Activated T-helper 17 cell treated with anti-CD3 and anti-CD28 coated beads, Interleukin-2, amount 50 U/mL, for 72 hours (primary cell): ENCODE results near the gene LLGL2. TPM values are rescaled to one million over a fixed set of nuclear protein-coding genes. Genes with fewer than 3 reads are reported as not detected.
"Not testable (repeated sequence)": the region's sequence is repeated elsewhere in the genome, so short reads cannot be mapped to it uniquely, and the experiment has no call there.

Experiments
- ATAC-seq: fragments of 150-1000 bp; cut with Tn5 transposase; replicated peaks from 2 replicates; pipeline ENCODE4 v1.10.0; 2021; ENCODE audit warnings: mild to moderate bottlenecking, moderate library complexity
- H3K27ac Mint-ChIP-seq: one replicate; pipeline ENCODE4 v1.8.0; 2022; ENCODE audit warnings: mixed read lengths
- H3K27me3 Mint-ChIP-seq: one replicate; pipeline ENCODE4 v1.8.0; 2022; ENCODE audit warnings: mixed read lengths
- H3K36me3 Mint-ChIP-seq: one replicate; pipeline ENCODE4 v1.8.0; 2022; ENCODE audit warnings: low read depth, mild to moderate bottlenecking, mixed read lengths
- H3K4me1 Mint-ChIP-seq: one replicate; pipeline ENCODE4 v1.8.0; 2022; ENCODE audit warnings: mixed read lengths
- H3K4me3 Mint-ChIP-seq: one replicate; pipeline ENCODE4 v1.8.0; 2022; ENCODE audit warnings: mild to moderate bottlenecking, mixed read lengths
- H3K9me3 Mint-ChIP-seq: one replicate; pipeline ENCODE4 v1.8.0; 2022; ENCODE audit warnings: mixed read lengths
- total RNA-seq, 2 donors: library from RNA; stranded (reverse); gene quantifications; one replicate each; pipeline ENCODE4 v1.2.3, GENCODE V29; 2022

Gene LLGL2
- total RNA-seq, 2 donors from 2014 or later = 16.7 to 24.1 TPM

DNA sequence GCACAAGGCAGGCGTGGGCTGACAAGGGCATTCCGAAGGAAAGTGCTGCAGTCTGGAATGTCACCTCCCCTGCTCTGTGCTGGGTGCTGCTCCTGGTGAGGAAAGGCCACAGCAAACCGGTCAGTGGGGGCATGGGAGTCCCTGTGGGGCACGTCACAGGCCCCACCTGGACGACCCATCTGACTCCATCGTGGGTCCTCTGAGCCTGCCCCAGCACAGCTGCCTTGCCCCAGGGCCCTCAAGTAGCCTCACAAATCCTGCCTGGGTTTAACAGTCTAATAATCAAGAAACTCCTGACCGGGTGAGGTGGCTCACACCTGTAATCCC, 59.3 kb downstream of the LLGL2 start:
- no peak for ATAC-seq
- Mint-ChIP-seq H3K4me3 (no peak overlapping the region), H3K4me1 (peaks cover 4% of the 10 kb centered on the region), H3K36me3 (no peaks in the 10 kb centered on the region), H3K9me3 (peaks cover 4% of the 10 kb centered on the region), H3K27me3 (no peaks in the 10 kb centered on the region), H3K27ac (no peak overlapping the region)

DNA sequence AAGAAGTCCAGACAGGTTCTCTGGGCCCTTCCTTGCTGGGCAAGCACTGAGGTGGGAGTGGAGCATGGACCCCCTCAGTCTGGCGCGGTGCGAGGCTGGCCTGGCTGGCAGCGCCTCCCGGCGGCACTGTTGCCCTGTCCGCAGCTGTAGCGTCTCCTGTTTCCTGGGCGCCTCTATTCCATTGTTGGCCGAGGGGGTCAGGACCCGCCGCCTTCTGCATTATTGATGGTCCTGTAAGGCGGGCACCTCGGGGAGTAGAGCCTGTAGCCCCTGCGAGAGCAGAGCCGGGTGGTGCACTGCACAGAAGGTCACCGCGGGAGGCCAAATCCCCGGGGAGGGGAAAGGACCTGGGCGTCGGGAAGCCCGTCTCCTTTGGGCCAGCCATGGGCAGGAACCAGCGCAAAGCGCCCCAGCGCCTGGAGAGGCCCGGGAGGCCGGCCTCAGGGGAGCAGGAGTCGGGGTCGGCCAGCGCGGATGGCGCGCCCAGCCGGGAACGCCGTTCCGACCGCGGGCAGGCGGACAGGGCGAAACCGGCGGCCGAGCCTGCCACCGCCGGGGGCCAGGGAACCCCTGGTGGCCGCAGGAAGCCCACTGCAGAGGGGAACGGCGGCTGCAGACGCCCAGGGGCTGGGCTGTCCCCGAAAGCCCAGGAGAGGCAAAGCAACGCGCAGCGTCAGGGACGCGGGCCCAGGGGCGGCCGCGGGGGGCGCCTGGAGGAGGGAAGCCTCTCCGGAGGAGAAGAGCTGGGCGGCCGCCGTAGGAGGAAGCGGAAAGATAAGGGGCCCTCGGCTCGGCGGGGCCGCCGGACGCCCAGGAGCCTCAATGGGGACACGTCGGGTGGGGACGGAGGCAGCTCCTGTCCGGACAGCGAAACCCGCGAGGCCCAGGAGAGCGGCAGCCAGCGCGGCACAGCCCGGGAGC, 62.4 kb downstream of the LLGL2 start, which contains the start of gene MYO15B:
Gene MYO15B (plus strand): TSS at position 126 of the 921 bp plus-strand sequence. CDS start 258 bp downstream, at position 384.
- Mint-ChIP-seq H3K27ac (no peak within 1 kb of the TSS), H3K4me3 (peak within 1 kb of the TSS; percentile 35), H3K4me1 (no peaks in the 10 kb centered on the region), H3K9me3 (no peaks in the 10 kb centered on the region), H3K27me3 (no peaks in the 10 kb centered on the region), H3K36me3 (no peaks in the 10 kb centered on the region)
- ATAC-seq = peak; percentile 13

DNA sequence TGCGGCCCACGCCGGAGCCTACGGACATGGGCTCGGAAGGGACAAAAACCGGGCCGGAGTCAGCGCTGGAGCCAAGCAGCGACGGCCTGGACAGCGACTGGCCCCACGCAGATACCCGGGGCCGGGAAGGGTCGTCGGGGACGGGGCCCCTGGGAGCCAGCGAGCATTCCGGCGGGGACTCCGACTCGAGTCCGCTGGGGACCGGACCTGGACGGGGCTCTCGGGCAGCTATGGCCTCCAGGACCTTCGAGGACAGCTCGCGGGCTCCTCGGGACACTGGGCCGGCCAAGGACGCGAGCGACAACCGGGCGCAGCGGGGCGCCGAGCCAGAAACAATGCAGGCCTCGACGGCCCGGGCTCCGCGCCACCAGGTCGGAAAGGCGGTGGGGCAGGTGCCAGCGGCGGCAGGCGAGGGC, 63.1 kb downstream of the LLGL2 start:
- Mint-ChIP-seq H3K36me3 (no peaks in the 10 kb centered on the region), H3K27ac (no peak overlapping the region), H3K9me3 (no peaks in the 10 kb centered on the region), H3K4me3 (no peak overlapping the region), H3K27me3 (no peaks in the 10 kb centered on the region), H3K4me1 (no peaks in the 10 kb centered on the region)
- ATAC-seq = peak; percentile 38

DNA sequence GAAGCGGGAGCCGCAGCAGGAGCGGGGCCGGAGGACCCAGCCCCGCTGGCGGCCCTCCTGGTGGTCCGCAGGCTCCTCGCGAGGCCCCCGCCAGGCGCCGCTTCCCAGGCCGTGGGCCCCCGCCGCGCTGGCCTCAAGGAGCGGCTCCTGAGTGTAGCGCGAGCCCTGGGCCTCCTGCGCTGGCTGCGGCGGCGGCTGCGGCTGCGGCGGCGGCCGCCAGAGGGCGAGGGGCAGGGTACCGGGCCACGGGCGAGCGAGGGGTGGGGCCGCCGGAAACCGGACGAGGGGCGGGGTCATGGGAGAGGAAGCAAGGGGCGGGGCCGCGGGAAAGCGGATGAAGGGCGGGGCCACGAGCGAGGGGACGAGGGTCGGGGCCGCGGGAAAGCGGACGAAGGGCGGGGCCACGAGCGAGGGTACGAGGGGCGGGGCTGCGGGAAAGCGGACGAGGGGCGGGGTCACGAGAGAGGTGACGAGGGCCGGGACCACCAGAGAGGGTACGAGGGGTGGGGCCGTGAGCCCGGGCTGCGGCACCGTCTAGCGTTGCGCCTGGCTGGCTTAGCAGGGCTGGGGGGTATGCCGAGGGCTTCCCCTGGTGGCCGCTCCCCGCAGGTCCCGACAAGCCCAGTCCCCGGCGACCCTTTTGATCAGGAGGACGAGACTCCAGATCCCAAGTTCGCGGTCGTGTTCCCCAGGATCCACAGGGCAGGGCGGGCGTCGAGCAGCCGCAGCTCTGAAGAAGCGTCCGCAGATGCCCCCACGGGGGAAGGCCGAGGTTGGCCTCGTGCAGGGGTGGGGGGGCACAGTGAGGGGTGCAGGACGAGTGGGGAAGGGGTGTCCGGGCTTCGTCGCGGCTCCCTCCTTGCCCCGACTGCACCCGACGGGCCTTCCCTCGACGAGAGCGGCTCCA, 63.8 kb downstream of the LLGL2 start:
- Mint-ChIP-seq H3K36me3 (no peaks in the 10 kb centered on the region), H3K27ac (no peak overlapping the region), H3K9me3 (no peaks in the 10 kb centered on the region), H3K27me3 (no peaks in the 10 kb centered on the region), H3K4me3 (peak overlapping the region; percentile 60), H3K4me1 (no peaks in the 10 kb centered on the region)
- peak; percentile 93 for ATAC-seq

DNA sequence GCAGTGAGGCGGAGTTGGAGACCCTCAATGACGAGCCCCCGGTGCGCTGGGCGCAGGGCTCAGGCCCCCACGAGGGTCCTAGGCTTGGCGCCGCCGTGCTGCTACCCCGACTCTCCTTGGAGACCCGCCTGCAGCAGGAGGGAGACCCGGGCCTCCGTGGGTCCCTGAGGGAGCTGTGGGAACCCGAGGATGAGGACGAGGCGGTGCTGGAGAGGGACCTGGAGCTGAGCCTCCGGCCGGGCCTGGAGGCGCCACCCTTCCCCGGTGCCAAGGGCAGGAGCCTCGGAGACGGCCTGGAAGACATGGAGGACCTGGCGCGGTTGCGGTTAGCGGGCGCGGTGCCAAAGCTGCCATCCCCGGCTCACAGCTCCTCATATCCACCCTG, 64.4 kb downstream of the LLGL2 start:
- H3K27ac Mint-ChIP-seq = no peak overlapping the region

DNA sequence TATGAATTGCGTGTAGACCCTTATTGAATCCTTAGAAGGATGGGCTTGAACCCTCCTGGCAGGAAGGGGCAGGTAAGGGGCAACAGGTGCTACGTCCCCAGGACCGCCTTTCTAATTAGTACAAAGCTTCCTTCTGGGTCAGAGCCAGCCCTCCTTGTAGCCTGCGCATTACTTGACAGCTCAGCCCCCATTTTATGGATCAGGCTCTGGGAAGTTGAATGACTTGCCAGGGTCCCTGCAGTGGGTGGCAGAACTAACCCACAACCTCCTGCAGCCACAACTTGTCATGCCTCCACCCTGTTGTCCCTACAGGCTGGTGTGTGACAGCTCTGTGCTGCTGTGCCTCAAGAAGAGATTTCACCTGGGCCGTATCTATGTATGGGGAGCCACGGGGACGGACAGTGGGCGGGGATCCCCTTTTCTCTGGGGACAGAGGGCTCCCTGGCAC, 64.8 kb downstream of the LLGL2 start:
- ATAC-seq = no peak
- Mint-ChIP-seq H3K27ac (no peak overlapping the region), H3K4me1 (no peaks in the 10 kb centered on the region), H3K36me3 (no peaks in the 10 kb centered on the region), H3K9me3 (no peaks in the 10 kb centered on the region), H3K27me3 (no peaks in the 10 kb centered on the region), H3K4me3 (peak overlapping the region; percentile 61)

More for the DNA sequence above, 64.4 kb downstream of the LLGL2 start:
- no peaks in the 10 kb centered on the region for H3K36me3 Mint-ChIP-seq
- ATAC-seq = no peak
- no peaks in the 10 kb centered on the region for H3K27me3 Mint-ChIP-seq
- peak overlapping the region; percentile 61 for H3K4me3 Mint-ChIP-seq
- H3K4me1 Mint-ChIP-seq = no peaks in the 10 kb centered on the region
- H3K9me3 Mint-ChIP-seq = no peaks in the 10 kb centered on the region

DNA sequence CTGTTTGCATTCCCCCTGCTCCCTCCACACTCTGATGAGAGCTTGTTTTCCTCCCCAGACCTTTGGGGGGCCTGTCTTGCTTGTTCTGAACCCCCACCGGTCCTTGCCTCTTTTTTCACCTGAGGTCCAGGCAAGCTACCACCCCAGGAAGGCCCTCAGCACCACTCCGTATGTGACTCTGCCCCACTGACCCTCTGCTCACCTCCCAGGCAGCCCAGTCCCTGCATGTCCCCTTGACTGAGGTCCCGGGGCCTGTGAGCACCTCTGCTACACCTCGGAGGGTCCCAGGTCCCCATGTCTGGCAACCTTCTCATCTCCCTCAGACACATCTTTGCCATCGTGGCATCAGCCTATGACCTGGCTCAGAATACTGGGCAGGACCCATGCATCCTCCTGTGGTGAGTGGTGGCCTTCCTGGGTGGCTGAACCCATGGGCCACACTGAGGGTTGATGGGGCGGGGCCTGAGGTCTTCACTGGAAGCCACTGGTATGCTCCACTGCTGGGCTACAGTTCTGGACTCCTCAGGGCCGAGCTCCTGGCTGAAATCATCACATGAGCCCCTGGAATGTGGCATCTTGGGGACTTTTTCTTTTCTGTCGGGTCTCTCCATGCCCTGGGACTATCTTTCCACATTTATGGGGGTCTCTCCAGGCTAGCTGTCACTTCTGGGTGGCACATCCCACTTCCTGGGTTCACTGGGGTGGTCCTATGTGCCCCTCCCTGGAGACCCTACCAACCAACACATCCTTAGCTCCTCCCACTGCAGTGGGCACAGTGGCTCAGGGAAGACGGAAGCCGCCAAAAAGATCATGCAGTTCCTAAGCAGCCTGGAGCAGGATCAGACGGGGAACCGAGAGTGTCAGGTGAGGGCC, 65.6 kb downstream of the LLGL2 start:
- Mint-ChIP-seq H3K27ac (peak overlapping the region; percentile 54), H3K27me3 (no peaks in the 10 kb centered on the region), H3K9me3 (no peaks in the 10 kb centered on the region), H3K36me3 (no peaks in the 10 kb centered on the region), H3K4me1 (no peaks in the 10 kb centered on the region), H3K4me3 (peak overlapping the region; percentile 61)
- no peak for ATAC-seq

DNA sequence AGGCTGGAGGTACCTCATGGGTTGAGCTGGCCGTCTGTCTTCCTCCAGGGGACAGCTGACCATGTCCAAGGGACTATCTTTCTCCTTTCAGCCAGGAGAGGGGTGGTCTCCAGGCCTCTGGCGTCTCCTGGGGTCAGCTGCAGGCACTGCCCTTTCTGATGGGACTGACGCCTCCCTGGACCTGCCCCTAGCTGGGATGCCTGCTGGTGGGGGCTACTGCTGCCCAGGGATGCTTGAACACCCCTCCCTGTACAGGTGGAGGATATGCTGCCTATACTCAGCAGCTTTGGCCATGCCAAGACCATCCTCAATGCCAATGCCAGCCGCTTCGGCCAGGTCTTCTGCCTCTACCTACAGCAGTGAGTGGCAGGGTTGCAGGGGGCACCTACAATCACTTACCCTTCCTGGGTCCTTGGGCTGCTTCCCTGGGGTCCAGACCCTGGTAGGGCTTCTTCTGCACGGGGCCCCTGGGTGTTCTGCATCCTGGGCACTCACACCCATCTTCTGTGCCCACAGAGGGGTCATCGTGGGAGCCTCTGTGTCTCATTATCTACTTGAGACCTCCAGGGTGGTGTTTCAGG, 66.3 kb downstream of the LLGL2 start:
- Mint-ChIP-seq H3K4me1 (no peaks in the 10 kb centered on the region), H3K4me3 (no peak overlapping the region), H3K9me3 (no peaks in the 10 kb centered on the region), H3K27ac (no peak overlapping the region), H3K36me3 (no peaks in the 10 kb centered on the region), H3K27me3 (no peaks in the 10 kb centered on the region)
- no peak for ATAC-seq

DNA sequence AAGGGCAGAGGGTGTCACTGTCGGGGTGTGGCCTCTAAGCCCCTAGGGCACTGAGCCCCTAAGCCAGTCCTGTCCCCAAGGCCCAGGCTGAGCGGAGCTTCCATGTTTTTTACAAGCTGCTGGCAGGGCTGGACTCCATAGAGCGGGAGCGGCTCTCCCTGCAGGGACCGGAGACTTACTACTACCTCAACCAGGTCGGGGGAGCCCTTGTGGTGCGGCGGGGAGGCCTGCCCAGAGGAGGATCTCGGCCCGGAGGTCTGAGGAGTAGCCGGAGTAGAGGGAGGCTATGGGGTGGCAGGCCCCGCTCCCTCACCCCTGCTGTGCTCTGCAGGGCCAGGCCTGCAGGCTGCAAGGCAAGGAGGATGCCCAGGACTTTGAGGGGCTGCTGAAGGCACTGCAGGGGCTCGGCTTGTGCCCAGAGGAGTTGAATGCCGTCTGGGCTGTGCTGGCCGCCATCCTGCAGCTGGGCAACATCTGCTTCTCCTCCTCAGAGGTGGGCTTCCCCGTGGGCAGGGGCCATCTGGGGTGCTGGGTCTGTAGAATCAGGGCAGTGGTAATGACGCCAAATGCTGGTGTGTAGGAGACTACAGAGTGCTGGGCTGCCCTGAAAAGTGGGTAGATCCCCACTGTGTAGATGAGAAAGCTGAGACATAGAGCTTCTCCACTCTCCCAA, 67.0 kb downstream of the LLGL2 start:
- Mint-ChIP-seq H3K4me3 (no peak overlapping the region), H3K36me3 (no peaks in the 10 kb centered on the region), H3K27me3 (no peaks in the 10 kb centered on the region), H3K27ac (no peak overlapping the region), H3K4me1 (no peaks in the 10 kb centered on the region), H3K9me3 (no peaks in the 10 kb centered on the region)
- no peak for ATAC-seq

DNA sequence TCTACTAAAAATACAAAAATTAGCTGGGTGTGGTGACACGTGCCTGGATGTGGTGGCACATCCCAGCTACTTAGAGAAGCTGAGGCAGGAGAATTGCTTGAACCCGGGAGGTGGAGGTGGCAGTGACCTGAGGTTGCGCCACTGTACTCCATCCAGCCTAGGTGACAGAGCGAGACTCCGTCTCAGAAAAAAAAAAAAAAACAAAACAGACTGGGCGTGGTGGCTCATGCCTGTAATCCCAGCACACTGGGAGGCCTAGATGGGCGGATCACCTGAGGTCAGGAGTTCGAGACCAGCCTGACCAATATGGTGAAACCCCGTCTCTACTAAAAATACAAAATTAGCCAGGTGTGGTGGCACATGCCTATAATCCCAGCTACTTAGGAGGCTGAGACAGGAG, 67.9 kb downstream of the LLGL2 start:
- not testable (repeated sequence) for H3K27ac Mint-ChIP-seq, H3K9me3 Mint-ChIP-seq, H3K36me3 Mint-ChIP-seq, H3K4me3 Mint-ChIP-seq, H3K27me3 Mint-ChIP-seq, ATAC-seq, H3K4me1 Mint-ChIP-seq

DNA sequence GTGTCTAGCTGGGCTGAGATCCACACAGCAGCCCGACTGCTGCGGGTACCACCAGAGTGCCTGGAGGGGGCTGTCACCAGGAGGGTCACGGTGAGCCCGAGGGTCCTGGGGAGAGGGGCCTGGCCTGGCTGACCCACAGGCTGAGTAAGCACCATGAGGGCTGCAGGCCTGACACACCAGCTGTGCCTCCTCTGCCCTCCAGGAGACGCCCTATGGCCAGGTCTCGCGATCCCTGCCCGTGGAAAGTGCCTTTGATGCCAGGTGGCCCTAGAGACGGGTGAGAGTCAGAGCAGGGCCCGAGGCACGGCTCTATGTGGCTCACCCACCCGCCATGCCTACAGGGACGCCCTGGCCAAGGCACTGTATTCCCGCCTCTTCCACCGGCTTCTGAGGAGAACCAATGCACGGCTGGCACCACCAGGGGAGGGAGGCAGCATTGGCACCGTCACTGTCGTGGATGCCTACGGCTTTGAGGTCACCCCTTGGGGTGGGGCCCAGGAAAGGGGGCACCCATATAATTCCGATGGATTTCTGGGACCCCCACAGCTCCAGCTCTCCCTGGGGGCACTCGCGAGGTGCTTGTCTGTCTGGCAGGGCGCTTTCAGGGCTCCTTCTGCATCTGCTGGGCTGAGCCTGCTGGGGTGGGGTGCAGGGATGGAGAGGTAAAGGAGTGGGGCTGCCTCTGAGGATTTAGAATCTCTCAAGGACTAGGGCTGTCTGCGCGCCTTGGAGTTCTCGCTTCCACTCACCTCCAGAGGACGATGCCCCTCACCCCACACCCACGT, 69.2 kb downstream of the LLGL2 start:
- Mint-ChIP-seq H3K4me3 (no peak overlapping the region), H3K9me3 (no peaks in the 10 kb centered on the region), H3K27ac (no peak overlapping the region), H3K4me1 (no peaks in the 10 kb centered on the region), H3K27me3 (no peaks in the 10 kb centered on the region), H3K36me3 (no peaks in the 10 kb centered on the region)
- ATAC-seq = no peak

DNA sequence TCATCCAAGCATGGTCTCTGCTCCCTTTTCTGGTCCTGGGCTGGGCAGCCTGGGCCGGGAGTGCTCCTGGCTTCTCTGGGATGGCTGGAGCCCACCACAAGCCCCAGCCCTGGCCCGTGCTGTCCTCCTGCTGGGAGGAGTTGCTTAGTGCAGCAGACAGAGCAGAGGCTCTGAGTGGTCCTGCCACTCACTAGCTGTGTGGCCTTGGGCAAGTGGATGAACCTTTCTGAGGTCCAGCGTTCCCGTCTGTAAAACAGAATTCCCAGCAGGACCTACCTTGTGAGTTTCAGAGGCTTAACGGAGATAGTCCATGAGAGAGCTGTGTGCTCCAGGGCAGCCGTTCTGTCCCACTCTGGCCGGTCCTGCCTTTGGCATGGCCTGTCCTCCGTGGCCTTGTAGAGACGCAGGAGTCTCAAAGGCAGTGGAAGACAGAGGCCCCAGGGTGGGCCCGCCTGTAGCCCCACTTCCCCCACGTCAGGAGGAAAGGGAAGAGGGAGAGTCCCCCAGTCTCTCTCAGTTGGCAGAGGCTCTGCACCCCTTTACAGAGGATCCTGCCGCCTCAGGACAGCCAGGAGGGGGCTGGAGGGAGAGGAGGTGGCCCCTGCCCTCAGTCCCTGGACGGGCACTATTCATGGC, 69.9 kb downstream of the LLGL2 start:
- Mint-ChIP-seq H3K4me1 (no peaks in the 10 kb centered on the region), H3K27me3 (no peaks in the 10 kb centered on the region), H3K27ac (no peak overlapping the region), H3K9me3 (no peaks in the 10 kb centered on the region), H3K4me3 (no peak overlapping the region), H3K36me3 (no peaks in the 10 kb centered on the region)
- no peak for ATAC-seq
